ENCODE measurements around the gene SEZ6L2. TPM values are rescaled to one million over a fixed set of nuclear protein-coding genes. Genes with fewer than 3 reads are reported as not detected.

Gene SEZ6L2
- total and polyA plus RNA-seq, 9 of the 15 experiments (the other 6 are each of a cell fraction or from before 2014, with no cell fraction given): 0.10 to 2.1 (median 0.72) TPM

DNA sequence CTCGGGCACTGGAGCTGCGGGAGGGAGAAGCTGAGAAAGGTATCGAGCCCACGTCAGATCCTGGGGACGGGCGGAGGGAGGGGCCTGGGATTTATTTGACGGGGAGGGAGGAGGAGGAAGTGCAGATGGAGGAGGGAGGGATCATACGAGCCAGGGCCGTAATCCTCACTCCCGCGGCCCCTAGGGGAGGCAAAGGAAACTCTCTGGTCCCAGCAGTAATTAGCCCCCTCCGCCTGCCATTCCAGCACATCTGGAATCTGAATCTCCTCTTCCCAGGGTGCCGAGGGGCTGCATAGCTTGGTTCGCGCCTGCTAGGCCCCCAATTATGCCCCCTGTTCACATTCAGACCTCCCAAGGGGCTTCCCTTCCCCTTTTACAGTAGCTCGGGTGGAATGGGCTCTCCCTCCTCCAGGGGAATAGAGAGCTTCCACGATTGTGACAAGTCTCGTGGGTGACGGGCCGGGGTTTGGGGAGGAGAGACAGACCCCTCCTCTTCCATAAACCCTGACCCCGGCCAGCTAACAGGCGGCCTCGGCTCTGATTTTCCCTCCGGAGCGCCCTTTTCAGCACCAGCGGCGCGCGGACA is at the start of gene SEZ6L2 (continued):
- TF ChIP-seq, protein P1, sequence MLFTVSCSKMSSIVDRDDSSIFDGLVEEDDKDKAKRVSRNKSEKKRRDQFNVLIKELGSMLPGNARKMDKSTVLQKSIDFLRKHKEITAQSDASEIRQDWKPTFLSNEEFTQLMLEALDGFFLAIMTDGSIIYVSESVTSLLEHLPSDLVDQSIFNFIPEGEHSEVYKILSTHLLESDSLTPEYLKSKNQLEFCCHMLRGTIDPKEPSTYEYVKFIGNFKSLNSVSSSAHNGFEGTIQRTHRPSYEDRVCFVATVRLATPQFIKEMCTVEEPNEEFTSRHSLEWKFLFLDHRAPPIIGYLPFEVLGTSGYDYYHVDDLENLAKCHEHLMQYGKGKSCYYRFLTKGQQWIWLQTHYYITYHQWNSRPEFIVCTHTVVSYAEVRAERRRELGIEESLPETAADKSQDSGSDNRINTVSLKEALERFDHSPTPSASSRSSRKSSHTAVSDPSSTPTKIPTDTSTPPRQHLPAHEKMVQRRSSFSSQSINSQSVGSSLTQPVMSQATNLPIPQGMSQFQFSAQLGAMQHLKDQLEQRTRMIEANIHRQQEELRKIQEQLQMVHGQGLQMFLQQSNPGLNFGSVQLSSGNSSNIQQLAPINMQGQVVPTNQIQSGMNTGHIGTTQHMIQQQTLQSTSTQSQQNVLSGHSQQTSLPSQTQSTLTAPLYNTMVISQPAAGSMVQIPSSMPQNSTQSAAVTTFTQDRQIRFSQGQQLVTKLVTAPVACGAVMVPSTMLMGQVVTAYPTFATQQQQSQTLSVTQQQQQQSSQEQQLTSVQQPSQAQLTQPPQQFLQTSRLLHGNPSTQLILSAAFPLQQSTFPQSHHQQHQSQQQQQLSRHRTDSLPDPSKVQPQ (CRISPR knock-in tag; IDR thresholded peaks at IDR 0.05; ENCODE audit: borderline replicate concordance): no peak
- TF ChIP-seq, protein P2, sequence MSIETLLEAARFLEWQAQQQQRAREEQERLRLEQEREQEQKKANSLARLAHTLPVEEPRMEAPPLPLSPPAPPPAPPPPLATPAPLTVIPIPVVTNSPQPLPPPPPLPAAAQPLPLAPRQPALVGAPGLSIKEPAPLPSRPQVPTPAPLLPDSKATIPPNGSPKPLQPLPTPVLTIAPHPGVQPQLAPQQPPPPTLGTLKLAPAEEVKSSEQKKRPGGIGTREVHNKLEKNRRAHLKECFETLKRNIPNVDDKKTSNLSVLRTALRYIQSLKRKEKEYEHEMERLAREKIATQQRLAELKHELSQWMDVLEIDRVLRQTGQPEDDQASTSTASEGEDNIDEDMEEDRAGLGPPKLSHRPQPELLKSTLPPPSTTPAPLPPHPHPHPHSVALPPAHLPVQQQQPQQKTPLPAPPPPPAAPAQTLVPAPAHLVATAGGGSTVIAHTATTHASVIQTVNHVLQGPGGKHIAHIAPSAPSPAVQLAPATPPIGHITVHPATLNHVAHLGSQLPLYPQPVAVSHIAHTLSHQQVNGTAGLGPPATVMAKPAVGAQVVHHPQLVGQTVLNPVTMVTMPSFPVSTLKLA (conservative IDR thresholded peaks at IDR 0.05): peak in 1 of 2 experiments; percentile 83; a peak in 1 of 4 replicates
- no peak for TF ChIP-seq CBX8 (IDR thresholded peaks at IDR 0.05; ENCODE audit: borderline replicate concordance, extremely low read depth, low read depth, low read length, poor library complexity, severe bottlenecking)
- peak in 2 of 3 experiments; percentile 25 to 39; a peak in 1 of 6 replicates for TF ChIP-seq CTCF (IDR thresholded peaks at IDR 0.05 in 2 of 3, conservative IDR thresholded peaks at IDR 0.05 in 1 of 3; ENCODE audit: insufficient read depth in 2 of 3, low read depth in 1 of 3, low read length in 3 of 3)
- TF ChIP-seq MAFG (tag; conservative IDR thresholded peaks at IDR 0.05): no peak
- TF ChIP-seq CCNT2 (IDR thresholded peaks at IDR 0.05; ENCODE audit: borderline replicate concordance, extremely low read depth, insufficient read length, low read depth, low read length): no peak
- 0 out of 2 replicates have a peak, but pooled peaks have one; percentile 33 for TF ChIP-seq XRCC5 (IDR thresholded peaks at IDR 0.05; ENCODE audit: low read depth, low read length)
- peak; percentile 60 for TF ChIP-seq CREM (IDR thresholded peaks at IDR 0.05; ENCODE audit: low read depth)
- TF ChIP-seq ELK1 (CRISPR knock-in tag; IDR thresholded peaks at IDR 0.05): no peak
- TF ChIP-seq, protein P3, sequence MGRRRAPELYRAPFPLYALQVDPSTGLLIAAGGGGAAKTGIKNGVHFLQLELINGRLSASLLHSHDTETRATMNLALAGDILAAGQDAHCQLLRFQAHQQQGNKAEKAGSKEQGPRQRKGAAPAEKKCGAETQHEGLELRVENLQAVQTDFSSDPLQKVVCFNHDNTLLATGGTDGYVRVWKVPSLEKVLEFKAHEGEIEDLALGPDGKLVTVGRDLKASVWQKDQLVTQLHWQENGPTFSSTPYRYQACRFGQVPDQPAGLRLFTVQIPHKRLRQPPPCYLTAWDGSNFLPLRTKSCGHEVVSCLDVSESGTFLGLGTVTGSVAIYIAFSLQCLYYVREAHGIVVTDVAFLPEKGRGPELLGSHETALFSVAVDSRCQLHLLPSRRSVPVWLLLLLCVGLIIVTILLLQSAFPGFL (CRISPR knock-in tag; IDR thresholded peaks at IDR 0.05): no peak
- TF ChIP-seq SMAD4 (CRISPR knock-in tag; conservative IDR thresholded peaks at IDR 0.05): 0 out of 2 replicates have a peak, but pooled peaks have one; percentile 50
- no peak for TF ChIP-seq E2F6 (IDR thresholded peaks at IDR 0.05; ENCODE audit: borderline replicate concordance in 1 of 2, extremely low read depth in 1 of 2, insufficient read depth in 1 of 2, insufficient read length in 1 of 2, low read depth in 1 of 2, low read length in 1 of 2, poor library complexity in 1 of 2, severe bottlenecking in 1 of 2)

Data from K562 (cell line).